ENCODE measurements around the gene NUP214.

The NUP214 gene

DNA sequence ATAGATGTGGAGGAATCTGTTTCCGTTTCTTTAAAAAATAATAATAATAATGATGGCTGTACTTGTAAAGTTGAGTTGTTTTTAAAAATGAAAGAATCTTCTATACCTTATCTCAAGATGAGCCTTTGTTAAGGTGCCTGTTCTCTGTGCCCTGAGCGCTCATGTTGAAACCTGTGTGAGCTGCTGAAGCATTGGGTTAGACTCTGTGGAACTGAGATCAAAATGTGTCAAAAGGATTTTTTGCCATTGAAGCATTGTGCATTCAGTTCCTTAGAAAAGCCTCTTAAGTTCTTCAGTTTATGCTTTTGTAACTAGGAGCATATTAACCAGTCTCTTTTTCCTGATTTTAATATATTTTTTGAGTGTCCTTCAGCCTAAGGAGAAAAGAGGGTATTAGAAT, 67.7 kb downstream of the NUP214 start:
- Histone ChIP-seq H3K79me2 (ENCODE audit: control insufficient read depth, low read length) (no peaks in the 10 kb centered on the region), H3K27me3 (ENCODE audit: control insufficient read depth, low read length) (no peaks in the 10 kb centered on the region), H3K4me3 (ENCODE audit: low read length) (no peak overlapping the region), H3K4me2 (ENCODE audit: low read length) (no peak overlapping the region), H3K27ac (ENCODE audit: low read depth, low read length) (no peak overlapping the region), H3K9me2 (replicated peaks; ENCODE audit: control insufficient read depth, low read length) (no peaks in the 10 kb centered on the region), H3K9me3 (ENCODE audit: control insufficient read depth, insufficient read depth, low read length) (no peaks in the 10 kb centered on the region), H3K4me1 (ENCODE audit: control insufficient read depth, low read length) (no peaks in the 10 kb centered on the region), H3F3A (ENCODE audit: control insufficient read depth, insufficient read depth) (0 out of 2 replicates have a peak, but pooled peaks cover 3% of the 10 kb centered on the region), H3K36me3 (ENCODE audit: control insufficient read depth, low read length) (peaks cover 67% of the 10 kb centered on the region), H4K20me1 (ENCODE audit: control insufficient read depth, insufficient read depth, low read depth, low read length) (no peaks in the 10 kb centered on the region)
- no peak for TF ChIP-seq EZH2phosphoT487 (IDR thresholded peaks at IDR 0.05; ENCODE audit: borderline replicate concordance, low read length)
- TF ChIP-seq, protein P1, sequence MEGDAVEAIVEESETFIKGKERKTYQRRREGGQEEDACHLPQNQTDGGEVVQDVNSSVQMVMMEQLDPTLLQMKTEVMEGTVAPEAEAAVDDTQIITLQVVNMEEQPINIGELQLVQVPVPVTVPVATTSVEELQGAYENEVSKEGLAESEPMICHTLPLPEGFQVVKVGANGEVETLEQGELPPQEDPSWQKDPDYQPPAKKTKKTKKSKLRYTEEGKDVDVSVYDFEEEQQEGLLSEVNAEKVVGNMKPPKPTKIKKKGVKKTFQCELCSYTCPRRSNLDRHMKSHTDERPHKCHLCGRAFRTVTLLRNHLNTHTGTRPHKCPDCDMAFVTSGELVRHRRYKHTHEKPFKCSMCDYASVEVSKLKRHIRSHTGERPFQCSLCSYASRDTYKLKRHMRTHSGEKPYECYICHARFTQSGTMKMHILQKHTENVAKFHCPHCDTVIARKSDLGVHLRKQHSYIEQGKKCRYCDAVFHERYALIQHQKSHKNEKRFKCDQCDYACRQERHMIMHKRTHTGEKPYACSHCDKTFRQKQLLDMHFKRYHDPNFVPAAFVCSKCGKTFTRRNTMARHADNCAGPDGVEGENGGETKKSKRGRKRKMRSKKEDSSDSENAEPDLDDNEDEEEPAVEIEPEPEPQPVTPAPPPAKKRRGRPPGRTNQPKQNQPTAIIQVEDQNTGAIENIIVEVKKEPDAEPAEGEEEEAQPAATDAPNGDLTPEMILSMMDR (IDR thresholded peaks at IDR 0.05; ENCODE audit: low read depth, low read length, poor library complexity, severe bottlenecking) = no peak

DNA sequence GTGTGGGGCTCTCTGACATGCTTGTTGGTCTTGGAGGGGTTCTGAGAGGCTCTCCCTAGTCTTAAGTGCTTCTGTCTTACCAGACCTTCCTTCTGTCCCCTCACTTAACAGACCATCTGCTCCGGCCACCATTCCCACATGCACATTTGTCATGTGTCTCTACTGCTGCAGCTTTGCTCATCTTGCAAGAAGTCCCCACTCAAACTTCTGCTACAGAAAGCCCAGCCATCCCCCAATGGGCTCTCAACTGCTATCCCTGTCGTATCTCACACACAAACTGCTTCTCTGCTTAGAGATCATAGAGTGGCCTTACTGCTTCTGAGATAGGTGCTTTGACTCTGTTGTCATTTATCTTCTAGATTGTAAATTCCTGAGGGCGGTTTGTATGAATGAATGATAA, 69.4 kb downstream of the NUP214 start:
- H3K36me3 ChIP-seq (ENCODE audit: control insufficient read depth, low read length) = peaks cover 67% of the 10 kb centered on the region

DNA sequence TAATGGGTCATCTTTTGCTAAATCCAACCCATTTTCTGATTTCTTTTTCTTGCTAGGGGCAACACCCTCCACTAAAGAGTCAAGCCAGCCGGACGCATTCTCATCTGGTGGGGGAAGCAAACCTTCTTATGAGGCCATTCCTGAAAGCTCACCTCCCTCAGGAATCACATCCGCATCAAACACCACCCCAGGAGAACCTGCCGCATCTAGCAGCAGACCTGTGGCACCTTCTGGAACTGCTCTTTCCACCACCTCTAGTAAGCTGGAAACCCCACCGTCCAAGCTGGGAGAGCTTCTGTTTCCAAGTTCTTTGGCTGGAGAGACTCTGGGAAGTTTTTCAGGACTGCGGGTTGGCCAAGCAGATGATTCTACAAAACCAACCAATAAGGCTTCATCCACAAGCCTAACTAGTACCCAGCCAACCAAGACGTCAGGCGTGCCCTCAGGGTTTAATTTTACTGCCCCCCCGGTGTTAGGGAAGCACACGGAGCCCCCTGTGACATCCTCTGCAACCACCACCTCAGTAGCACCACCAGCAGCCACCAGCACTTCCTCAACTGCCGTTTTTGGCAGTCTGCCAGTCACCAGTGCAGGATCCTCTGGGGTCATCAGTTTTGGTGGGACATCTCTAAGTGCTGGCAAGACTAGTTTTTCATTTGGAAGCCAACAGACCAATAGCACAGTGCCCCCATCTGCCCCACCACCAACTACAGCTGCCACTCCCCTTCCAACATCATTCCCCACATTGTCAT, 72.0 kb downstream of the NUP214 start:
- Histone ChIP-seq H3K36me3 (ENCODE audit: control insufficient read depth, low read length) (peaks cover 78% of the 10 kb centered on the region), H3K27ac (ENCODE audit: low read depth, low read length) (no peak overlapping the region), H3K4me2 (ENCODE audit: low read length) (no peak overlapping the region), H3K9me2 (replicated peaks; ENCODE audit: control insufficient read depth, low read length) (no peaks in the 10 kb centered on the region), H3K4me1 (ENCODE audit: control insufficient read depth, low read length) (no peaks in the 10 kb centered on the region), H3K9me3 (ENCODE audit: control insufficient read depth, insufficient read depth, low read length) (no peaks in the 10 kb centered on the region), H4K20me1 (ENCODE audit: control insufficient read depth, insufficient read depth, low read depth, low read length) (no peaks in the 10 kb centered on the region), H3K27me3 (ENCODE audit: control insufficient read depth, low read length) (no peaks in the 10 kb centered on the region), H3F3A (ENCODE audit: control insufficient read depth, insufficient read depth) (no peaks in the 10 kb centered on the region), H3K79me2 (ENCODE audit: control insufficient read depth, low read length) (no peaks in the 10 kb centered on the region), H3K4me3 (ENCODE audit: low read length) (no peak overlapping the region)
- TF ChIP-seq, protein P1 (IDR thresholded peaks at IDR 0.05; ENCODE audit: low read depth, low read length, poor library complexity, severe bottlenecking) = no peak
- TF ChIP-seq EZH2phosphoT487 (IDR thresholded peaks at IDR 0.05; ENCODE audit: borderline replicate concordance, low read length) = no peak

More for the DNA sequence above, 69.4 kb downstream of the NUP214 start:
- Histone ChIP-seq H3K4me1 (ENCODE audit: control insufficient read depth, low read length) (no peaks in the 10 kb centered on the region), H3K9me3 (ENCODE audit: control insufficient read depth, insufficient read depth, low read length) (no peaks in the 10 kb centered on the region), H3K4me2 (ENCODE audit: low read length) (no peak overlapping the region), H3K9me2 (replicated peaks; ENCODE audit: control insufficient read depth, low read length) (no peaks in the 10 kb centered on the region), H3K27ac (ENCODE audit: low read depth, low read length) (no peak overlapping the region), H3K4me3 (ENCODE audit: low read length) (no peak overlapping the region), H3K79me2 (ENCODE audit: control insufficient read depth, low read length) (no peaks in the 10 kb centered on the region), H3K27me3 (ENCODE audit: control insufficient read depth, low read length) (no peaks in the 10 kb centered on the region), H3F3A (ENCODE audit: control insufficient read depth, insufficient read depth) (0 out of 2 replicates have a peak, but pooled peaks cover 3% of the 10 kb centered on the region), H4K20me1 (ENCODE audit: control insufficient read depth, insufficient read depth, low read depth, low read length) (no peaks in the 10 kb centered on the region)
- TF ChIP-seq, protein P1 (IDR thresholded peaks at IDR 0.05; ENCODE audit: low read depth, low read length, poor library complexity, severe bottlenecking) = no peak
- TF ChIP-seq EZH2phosphoT487 (IDR thresholded peaks at IDR 0.05; ENCODE audit: borderline replicate concordance, low read length) = no peak
